K562 (cell line): Measurements from ENCODE around the gene FAM78A.

Source experiments
- CEBPZ ChIP-seq: fragments of 150-350 bp; IDR thresholded peaks from 2 replicates; pipeline ENCODE4 v1.6.1; 2014; ENCODE audit warnings: low read depth, mild to moderate bottlenecking, low read length, borderline replicate concordance
- CTCF ChIP-seq, 3 experiments: IDR thresholded peaks in 2 of 3; conservative IDR thresholded peaks in 1 of 3; 2 replicates each; pipeline ENCODE4 v1.5.1; 2011 to 2012; ENCODE audit warnings: low read length in 3 of 3, mild to moderate bottlenecking in 3 of 3, control low read depth in 2 of 3, improper control_type of control experiment in 1 of 3, inconsistent platforms in 1 of 3, low read depth in 1 of 3, mixed read lengths in 1 of 3, moderate library complexity in 1 of 3; ENCODE audit not compliant: insufficient read depth in 2 of 3
- EGR1 ChIP-seq: fragments of 450-650 bp; conservative IDR thresholded peaks from 2 replicates; pipeline ENCODE4 v1.6.1; 2017; ENCODE audit warnings: mild to moderate bottlenecking
- MYC ChIP-seq, 2 experiments: fragments of 250-450 bp in 1 of 2; sonication (Bioruptor Pico) in 1 of 2; IDR thresholded peaks; 2 replicates each; pipeline versions ENCODE4 v1.5.1 to v1.6.1; 2012 to 2021; ENCODE audit warnings: low read depth in 2 of 2, borderline replicate concordance in 1 of 2, improper control_type of control experiment in 1 of 2, low read length in 1 of 2, mild to moderate bottlenecking in 1 of 2, moderate library complexity in 1 of 2
- POLR2A ChIP-seq: fragments of 450-650 bp; conservative IDR thresholded peaks from 2 replicates; pipeline ENCODE4 v1.6.1; 2016
- RFX5 ChIP-seq: IDR thresholded peaks from 2 replicates; pipeline ENCODE4 v1.6.1; 2011; ENCODE audit warnings: low read depth, mild to moderate bottlenecking, improper control_type of control experiment, low read length
- SETDB1 ChIP-seq: IDR thresholded peaks from one replicate; pipeline ENCODE4 v1.6.1; 2012; ENCODE audit warnings: low read length, control low read depth, inconsistent platforms
- SLC30A9 ChIP-seq: fragments of 250-450 bp; sonication (Bioruptor Pico); IDR thresholded peaks from 2 replicates; pipeline ENCODE4 v1.8.0; 2022; ENCODE audit warnings: mild to moderate bottlenecking, moderate library complexity
- ZNF445 ChIP-seq: fragments of 250-450 bp; sonication (Bioruptor Pico); IDR thresholded peaks from 2 replicates; pipeline ENCODE4 v1.4.0; 2020; ENCODE audit warnings: low read depth, mild to moderate bottlenecking, moderate library complexity

- TF ChIP-seq EGR1, result no peak
- TF ChIP-seq CEBPZ, result no peak
- no peak for TF ChIP-seq ZNF445 (CRISPR knock-in tag)
- no peak for TF ChIP-seq RFX5
- TF ChIP-seq MYC (IDR thresholded peaks at IDR 0.05; ENCODE audit: low read depth, low read length), result no peak
- TF ChIP-seq MYC (CRISPR knock-in tag; IDR thresholded peaks at IDR 0.05; ENCODE audit: borderline replicate concordance, low read depth), result no peak
- no peak for TF ChIP-seq SLC30A9
- no peak for TF ChIP-seq CTCF (IDR thresholded peaks at IDR 0.05 in 2 of 3, conservative IDR thresholded peaks at IDR 0.05 in 1 of 3; ENCODE audit: insufficient read depth in 2 of 3, low read depth in 1 of 3, low read length in 3 of 3)
- TF ChIP-seq POLR2A, result no peak
- no peak for TF ChIP-seq SETDB1
Observed at GRCh38 chr9:131220485-131220884, 55.8 kb downstream of the FAM78A start.
